Vagina (tissue), 2 donors: ENCODE data around the gene DPP6.

Experiments
- POLR2A ChIP-seq, 2 donors: fragments of 450-650 bp; IDR thresholded peaks; one replicate each; pipeline ENCODE4 v1.6.1; 2017; ENCODE audit warnings: antibody characterized with exemption in 2 of 2, mild to moderate bottlenecking in 2 of 2, moderate library complexity in 2 of 2
- POLR2AphosphoS5 ChIP-seq, 2 donors: sonication (generic); formaldehyde crosslinking; IDR thresholded peaks; one replicate each; pipeline ENCODE4 v1.9.0; 2017; ENCODE audit warnings: antibody characterized with exemption in 2 of 2, mild to moderate bottlenecking in 2 of 2, low read depth in 1 of 2; ENCODE audit not compliant: insufficient read depth in 1 of 2

DNA sequence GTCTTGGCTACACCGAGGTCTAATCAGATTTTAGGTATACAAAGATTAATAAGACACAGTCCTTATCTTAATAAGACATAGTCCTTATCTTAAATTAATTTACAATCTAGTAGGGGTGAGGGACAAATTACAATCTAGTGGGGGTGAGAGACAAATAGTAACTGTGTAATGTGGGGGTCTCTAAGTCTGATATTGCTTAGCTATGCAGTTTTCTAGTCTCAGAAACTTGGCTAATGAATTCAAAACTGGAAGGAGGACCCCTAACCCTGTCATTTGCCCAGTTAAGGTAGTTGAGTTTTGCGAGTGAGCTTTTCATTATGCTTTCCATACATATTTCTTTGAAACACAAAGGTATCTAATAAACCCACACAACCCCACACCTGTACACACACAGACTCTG is 136.1 kb downstream of the DPP6 start:
- TF ChIP-seq POLR2A (IDR thresholded peaks at IDR 0.05) (no peak), POLR2AphosphoS5 (IDR thresholded peaks at IDR 0.05; ENCODE audit: insufficient read depth in 1 of 2, low read depth in 1 of 2) (no peak)
